Ishikawa (cell line): ENCODE results near the gene ROBO1.

Experiments
- CEBPB ChIP-seq: IDR thresholded peaks from 2 replicates; pipeline ENCODE4 v1.6.1; 2012
- CREB1 ChIP-seq: IDR thresholded peaks from 2 replicates; pipeline ENCODE4 v1.6.1; 2012; ENCODE audit warnings: low read depth
- FOXM1 ChIP-seq: IDR thresholded peaks from 2 replicates; pipeline ENCODE4 v1.6.1; 2012; ENCODE audit warnings: low read depth, borderline replicate concordance
- TCF12 ChIP-seq: IDR thresholded peaks from 2 replicates; pipeline ENCODE4 v1.6.1; 2012; ENCODE audit warnings: low read depth
- TEAD4 ChIP-seq: IDR thresholded peaks from 2 replicates; pipeline ENCODE4 v1.6.1; 2012
- YY1 ChIP-seq: IDR thresholded peaks from 2 replicates; pipeline ENCODE4 v1.6.1; 2012; ENCODE audit warnings: low read depth
- TF ChIP-seq, protein P1 (sequence below): IDR thresholded peaks from 2 replicates; pipeline ENCODE4 v1.6.1; 2012
- TF ChIP-seq, protein P2 (sequence below): IDR thresholded peaks from 2 replicates; pipeline ENCODE4 v1.6.1; 2012; ENCODE audit warnings: low read depth, mild to moderate bottlenecking

GRCh38 chr3:78604341-78604740, 1163.5 kb downstream of the ROBO1 start:
- TF ChIP-seq, protein P1, sequence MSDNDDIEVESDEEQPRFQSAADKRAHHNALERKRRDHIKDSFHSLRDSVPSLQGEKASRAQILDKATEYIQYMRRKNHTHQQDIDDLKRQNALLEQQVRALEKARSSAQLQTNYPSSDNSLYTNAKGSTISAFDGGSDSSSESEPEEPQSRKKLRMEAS, result no peak
- TF ChIP-seq TEAD4 (no peak), YY1 (no peak), FOXM1 (no peak), CEBPB (no peak), CREB1 (no peak), TCF12 (no peak)
- TF ChIP-seq, protein P2, sequence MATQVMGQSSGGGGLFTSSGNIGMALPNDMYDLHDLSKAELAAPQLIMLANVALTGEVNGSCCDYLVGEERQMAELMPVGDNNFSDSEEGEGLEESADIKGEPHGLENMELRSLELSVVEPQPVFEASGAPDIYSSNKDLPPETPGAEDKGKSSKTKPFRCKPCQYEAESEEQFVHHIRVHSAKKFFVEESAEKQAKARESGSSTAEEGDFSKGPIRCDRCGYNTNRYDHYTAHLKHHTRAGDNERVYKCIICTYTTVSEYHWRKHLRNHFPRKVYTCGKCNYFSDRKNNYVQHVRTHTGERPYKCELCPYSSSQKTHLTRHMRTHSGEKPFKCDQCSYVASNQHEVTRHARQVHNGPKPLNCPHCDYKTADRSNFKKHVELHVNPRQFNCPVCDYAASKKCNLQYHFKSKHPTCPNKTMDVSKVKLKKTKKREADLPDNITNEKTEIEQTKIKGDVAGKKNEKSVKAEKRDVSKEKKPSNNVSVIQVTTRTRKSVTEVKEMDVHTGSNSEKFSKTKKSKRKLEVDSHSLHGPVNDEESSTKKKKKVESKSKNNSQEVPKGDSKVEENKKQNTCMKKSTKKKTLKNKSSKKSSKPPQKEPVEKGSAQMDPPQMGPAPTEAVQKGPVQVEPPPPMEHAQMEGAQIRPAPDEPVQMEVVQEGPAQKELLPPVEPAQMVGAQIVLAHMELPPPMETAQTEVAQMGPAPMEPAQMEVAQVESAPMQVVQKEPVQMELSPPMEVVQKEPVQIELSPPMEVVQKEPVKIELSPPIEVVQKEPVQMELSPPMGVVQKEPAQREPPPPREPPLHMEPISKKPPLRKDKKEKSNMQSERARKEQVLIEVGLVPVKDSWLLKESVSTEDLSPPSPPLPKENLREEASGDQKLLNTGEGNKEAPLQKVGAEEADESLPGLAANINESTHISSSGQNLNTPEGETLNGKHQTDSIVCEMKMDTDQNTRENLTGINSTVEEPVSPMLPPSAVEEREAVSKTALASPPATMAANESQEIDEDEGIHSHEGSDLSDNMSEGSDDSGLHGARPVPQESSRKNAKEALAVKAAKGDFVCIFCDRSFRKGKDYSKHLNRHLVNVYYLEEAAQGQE, result no peak
